Spinal cord (tissue), 10 donors: ENCODE measurements around the gene PRKCA. TPM values are rescaled to one million over a fixed set of nuclear protein-coding genes. Genes with fewer than 3 reads are reported as not detected.
A peak's percentile ranks its signal among the peaks of the same experiment; 100 is the strongest.

Experiments
- DNase-seq, 6 donors: peaks; one replicate each; pipeline versions ENCODE4 v3.0.0 to v3.0.0-alpha.2; 2013 to 2015; ENCODE audit warnings: low spot score in 6 of 6, low read depth in 4 of 6
- H3K27ac ChIP-seq: one replicate; pipeline ENCODE4 v1.5.1; 2013; ENCODE audit warnings: low read depth, low read length, control low read depth
- H3K27me3 ChIP-seq: one replicate; pipeline ENCODE4 v1.6.1; 2013; ENCODE audit warnings: low read length; ENCODE audit not compliant: control insufficient read depth, insufficient read depth
- H3K36me3 ChIP-seq: one replicate; pipeline ENCODE4 v1.6.1; 2013; ENCODE audit warnings: low read length; ENCODE audit not compliant: control insufficient read depth, insufficient read depth
- H3K4me1 ChIP-seq: one replicate; pipeline ENCODE4 v1.6.1; 2013; ENCODE audit warnings: low read length; ENCODE audit not compliant: control insufficient read depth, insufficient read depth
- H3K4me3 ChIP-seq: one replicate; pipeline ENCODE4 v1.5.1; 2013; ENCODE audit warnings: low read depth, low read length, control low read depth
- H3K9me3 ChIP-seq: one replicate; pipeline ENCODE4 v1.6.1; 2013; ENCODE audit warnings: low read length; ENCODE audit not compliant: control insufficient read depth, insufficient read depth
- WGBS: methylation state at CpG from one replicate; pipeline ENCODE4 v1.1.5; 2013; ENCODE audit warnings: missing lambda C conversion rate; ENCODE audit not compliant: insufficient coverage; 5-methylcytosine and 5-hydroxymethylcytosine counted together
- polyA plus RNA-seq, 2 donors: library from polyadenylated mRNA; unstranded; fragments of 120-200 nt; gene quantifications; one replicate each; pipeline ENCODE4 v1.2.1, GENCODE V29; 2013; ENCODE audit not compliant: insufficient read length in 2 of 2
- total RNA-seq, 2 donors: library from RNA; depleted of rRNA in 1 of 2; stranded (reverse); fragments of 120-200 nt in 1 of 2; fragments of >200 nt in 1 of 2; gene quantifications; one replicate each; pipeline versions ENCODE4 v1.2.3 to v1.2.4, GENCODE V29; 2013 to 2014
- donor health status: healthy.

Gene PRKCA
- total and polyA plus RNA-seq, 4 donors: 42.4 to 51.3 (median 48.2) TPM

- WGBS: 65% methylated on average over 7 of the region's 7 CpGs
- no peak for DNase-seq
- H3K4me1 ChIP-seq: peaks cover 39% of the 10 kb centered on the region
- H3K4me3 ChIP-seq: no peak overlapping the region
- H3K27me3 ChIP-seq: no peaks in the 10 kb centered on the region
- peaks cover 15% of the 10 kb centered on the region for H3K36me3 ChIP-seq
- no peak overlapping the region for H3K27ac ChIP-seq
- H3K9me3 ChIP-seq: no peaks in the 10 kb centered on the region
Measured at GRCh38 chr17:66749217-66749832, 446.9 kb downstream of the PRKCA start.

GRCh38 chr17:66750116-66750515, 447.7 kb downstream of the PRKCA start:
- no peak overlapping the region for H3K4me3 ChIP-seq
- peak in 1 of 6 donors; percentile 71 for DNase-seq
- 32% methylated on average over 2 of the region's 7 CpGs for WGBS
- H3K27me3 ChIP-seq: no peaks in the 10 kb centered on the region
- peaks cover 42% of the 10 kb centered on the region for H3K4me1 ChIP-seq
- H3K9me3 ChIP-seq: no peaks in the 10 kb centered on the region
- peaks cover 19% of the 10 kb centered on the region for H3K36me3 ChIP-seq
- H3K27ac ChIP-seq: no peak overlapping the region

GRCh38 chr17:66750781-66751543, 448.5 kb downstream of the PRKCA start:
- peak in 2 of 6 donors; percentile 19 to 71 for DNase-seq
- H3K4me3 ChIP-seq: no peak overlapping the region
- no peaks in the 10 kb centered on the region for H3K27me3 ChIP-seq
- 81% methylated on average over 5 of the region's 11 CpGs for WGBS
- no peaks in the 10 kb centered on the region for H3K9me3 ChIP-seq
- H3K27ac ChIP-seq: no peak overlapping the region
- H3K36me3 ChIP-seq: peaks cover 21% of the 10 kb centered on the region
- peaks cover 47% of the 10 kb centered on the region for H3K4me1 ChIP-seq

- H3K27me3 ChIP-seq: no peaks in the 10 kb centered on the region
- H3K4me3 ChIP-seq: no peak overlapping the region
Measured at GRCh38 chr17:66751771-66752170, 449.4 kb downstream of the PRKCA start.

GRCh38 chr17:66752411-66752810, 450.0 kb downstream of the PRKCA start:
- DNase-seq: no peak
- WGBS: 64% methylated on average over 3 of the region's 3 CpGs
- no peaks in the 10 kb centered on the region for H3K9me3 ChIP-seq
- peaks cover 45% of the 10 kb centered on the region for H3K4me1 ChIP-seq
- H3K27ac ChIP-seq: no peak overlapping the region
- H3K36me3 ChIP-seq: peaks cover 23% of the 10 kb centered on the region
- H3K4me3 ChIP-seq: no peak overlapping the region
- no peaks in the 10 kb centered on the region for H3K27me3 ChIP-seq

More at GRCh38 chr17:66751771-66752170, 449.4 kb downstream of the PRKCA start:
- Histone ChIP-seq H3K27ac (no peak overlapping the region), H3K4me1 (peaks cover 51% of the 10 kb centered on the region), H3K9me3 (no peaks in the 10 kb centered on the region), H3K36me3 (peaks cover 23% of the 10 kb centered on the region)
- 100% methylated on average over 1 of the region's 3 CpGs for WGBS
- no peak for DNase-seq

GRCh38 chr17:66753126-66753920, 450.9 kb downstream of the PRKCA start:
- Histone ChIP-seq H3K4me1 (peaks cover 36% of the 10 kb centered on the region), H3K4me3 (no peak overlapping the region), H3K36me3 (peaks cover 21% of the 10 kb centered on the region), H3K27me3 (no peaks in the 10 kb centered on the region), H3K27ac (no peak overlapping the region), H3K9me3 (no peaks in the 10 kb centered on the region)
- DNase-seq: no peak
- 93% methylated on average over 6 of the region's 11 CpGs for WGBS

GRCh38 chr17:66755101-66755943, 452.9 kb downstream of the PRKCA start:
- H3K36me3 ChIP-seq: peaks cover 18% of the 10 kb centered on the region

GRCh38 chr17:66755944-66756290, 453.5 kb downstream of the PRKCA start:
- Histone ChIP-seq H3K4me3 (no peak overlapping the region), H3K36me3 (peaks cover 18% of the 10 kb centered on the region), H3K9me3 (no peaks in the 10 kb centered on the region), H3K27me3 (no peaks in the 10 kb centered on the region), H3K27ac (no peak overlapping the region), H3K4me1 (peaks cover 18% of the 10 kb centered on the region)
- WGBS: 82% methylated on average over 8 of the region's 10 CpGs
- no peak for DNase-seq

More at GRCh38 chr17:66755101-66755943, 452.9 kb downstream of the PRKCA start:
- Histone ChIP-seq H3K9me3 (no peaks in the 10 kb centered on the region), H3K4me3 (no peak overlapping the region), H3K4me1 (peaks cover 20% of the 10 kb centered on the region), H3K27ac (no peak overlapping the region), H3K27me3 (no peaks in the 10 kb centered on the region)
- DNase-seq: no peak
- 67% methylated on average over 11 of the region's 18 CpGs for WGBS

- Histone ChIP-seq H3K27ac (no peak overlapping the region), H3K27me3 (no peaks in the 10 kb centered on the region), H3K36me3 (peaks cover 3% of the 10 kb centered on the region), H3K4me1 (peaks cover 21% of the 10 kb centered on the region), H3K4me3 (no peak overlapping the region), H3K9me3 (no peaks in the 10 kb centered on the region)
- no CpG with 5 or more reads among the region's 3 CpGs for WGBS
- no peak for DNase-seq
Measured at GRCh38 chr17:66760324-66760723, 457.9 kb downstream of the PRKCA start.
